Gastroesophageal sphincter (tissue), 3 donors: ENCODE results near the gene CST4.

Experiments
- POLR2A ChIP-seq, 2 donors: fragments of 450-650 bp; IDR thresholded peaks; one replicate each; pipeline ENCODE4 v1.6.1; 2017; ENCODE audit warnings: antibody characterized with exemption in 2 of 2, mild to moderate bottlenecking in 2 of 2, moderate library complexity in 1 of 2
- POLR2AphosphoS5 ChIP-seq: sonication (generic); formaldehyde crosslinking; IDR thresholded peaks from one replicate; pipeline ENCODE4 v1.6.1; 2017; ENCODE audit warnings: antibody characterized with exemption
- TF ChIP-seq, protein P1 (sequence below), 4 experiments: fragments of 200-600 bp in 2 of 4; fragments of 450-650 bp in 2 of 4; sonication (generic) in 1 of 4; IDR thresholded peaks; one replicate each; pipeline ENCODE4 v1.5.1; 2017 to 2019; ENCODE audit warnings: antibody characterized with exemption in 4 of 4, mild to moderate bottlenecking in 2 of 4, moderate library complexity in 2 of 4

- TF ChIP-seq, protein P1, sequence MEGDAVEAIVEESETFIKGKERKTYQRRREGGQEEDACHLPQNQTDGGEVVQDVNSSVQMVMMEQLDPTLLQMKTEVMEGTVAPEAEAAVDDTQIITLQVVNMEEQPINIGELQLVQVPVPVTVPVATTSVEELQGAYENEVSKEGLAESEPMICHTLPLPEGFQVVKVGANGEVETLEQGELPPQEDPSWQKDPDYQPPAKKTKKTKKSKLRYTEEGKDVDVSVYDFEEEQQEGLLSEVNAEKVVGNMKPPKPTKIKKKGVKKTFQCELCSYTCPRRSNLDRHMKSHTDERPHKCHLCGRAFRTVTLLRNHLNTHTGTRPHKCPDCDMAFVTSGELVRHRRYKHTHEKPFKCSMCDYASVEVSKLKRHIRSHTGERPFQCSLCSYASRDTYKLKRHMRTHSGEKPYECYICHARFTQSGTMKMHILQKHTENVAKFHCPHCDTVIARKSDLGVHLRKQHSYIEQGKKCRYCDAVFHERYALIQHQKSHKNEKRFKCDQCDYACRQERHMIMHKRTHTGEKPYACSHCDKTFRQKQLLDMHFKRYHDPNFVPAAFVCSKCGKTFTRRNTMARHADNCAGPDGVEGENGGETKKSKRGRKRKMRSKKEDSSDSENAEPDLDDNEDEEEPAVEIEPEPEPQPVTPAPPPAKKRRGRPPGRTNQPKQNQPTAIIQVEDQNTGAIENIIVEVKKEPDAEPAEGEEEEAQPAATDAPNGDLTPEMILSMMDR (IDR thresholded peaks at IDR 0.05) = no peak
- no peak for TF ChIP-seq POLR2AphosphoS5
- TF ChIP-seq POLR2A (IDR thresholded peaks at IDR 0.05) = no peak
Measured at GRCh38 chr20:23654000-23654399, 34.8 kb downstream of the CST4 start.
